Bone marrow (tissue), 2 donors: ENCODE results near the gene PROKR2.

ENCODE experiments used
- DNase-seq, 2 donors: peaks; one replicate each; lab custom pipeline; 2025; lab: John Stamatoyannopoulos, UW

The PROKR2 gene

GRCh38 chr20:5316188-5317158 is at the start of gene PROKR2:
Gene PROKR2 (minus strand): TSS chr20:5316954. CDS start chr20:5314369, 2,585 bp downstream.
- DNase-seq = no peak

GRCh38 chr20:5364997-5365597 is 48.3 kb upstream of the PROKR2 start:
- no peak for DNase-seq

- DNase-seq = no peak
These were observed 47.5 kb upstream of the PROKR2 start for GRCh38 chr20:5364136-5364821.

- no peak for DNase-seq
These were observed 46.0 kb upstream of the PROKR2 start for GRCh38 chr20:5362771-5363170.

- DNase-seq = no peak
These were observed 44.4 kb upstream of the PROKR2 start for GRCh38 chr20:5361176-5361575.

GRCh38 chr20:5357946-5358345 is 41.2 kb upstream of the PROKR2 start:
- DNase-seq = no peak

- DNase-seq = no peak
These were observed 40.2 kb upstream of the PROKR2 start for GRCh38 chr20:5356941-5357340.

- DNase-seq = no peak
These were observed 38.1 kb upstream of the PROKR2 start for GRCh38 chr20:5354901-5355300.

- no peak for DNase-seq
These were observed 37.1 kb upstream of the PROKR2 start for GRCh38 chr20:5353624-5354496.

- DNase-seq = no peak
These were observed 32.7 kb upstream of the PROKR2 start for GRCh38 chr20:5349448-5349847.

GRCh38 chr20:5342021-5342420 is 25.3 kb upstream of the PROKR2 start:
- no peak for DNase-seq

- no peak for DNase-seq
These were observed 14.6 kb upstream of the PROKR2 start for GRCh38 chr20:5331340-5331739.

- no peak for DNase-seq
These were observed 11.5 kb upstream of the PROKR2 start for GRCh38 chr20:5328268-5328667.

GRCh38 chr20:5327356-5327755 is 10.6 kb upstream of the PROKR2 start:
- DNase-seq = no peak

GRCh38 chr20:5315807-5316187 is 957 bp downstream of the PROKR2 start:
- DNase-seq = no peak

- DNase-seq = no peak
These were observed 2.8 kb downstream of the PROKR2 start for GRCh38 chr20:5313916-5314315.

GRCh38 chr20:5312518-5312917 is 4.2 kb downstream of the PROKR2 start:
- no peak for DNase-seq

- DNase-seq = no peak
These were observed 6.8 kb downstream of the PROKR2 start for GRCh38 chr20:5309971-5310370.

- no peak for DNase-seq
These were observed 17.9 kb downstream of the PROKR2 start for GRCh38 chr20:5298811-5299210.

- no peak for DNase-seq
These were observed 19.3 kb downstream of the PROKR2 start for GRCh38 chr20:5297280-5298004.

GRCh38 chr20:5290596-5290995 is 26.2 kb downstream of the PROKR2 start:
- no peak for DNase-seq
